Activated T-cell treated with anti-CD3 and anti-CD28 coated beads for 1 hour (primary cell): ENCODE measurements around the gene LPAR3.

ENCODE experiments used
- DNase-seq: peaks from one replicate; pipeline ENCODE4 v3.0.0-alpha.2; 2020; ENCODE audit warnings: low read depth

The LPAR3 gene

GRCh38 chr1:84855691-84856630 lies 37.0 kb downstream of the LPAR3 start:
- DNase-seq = no peak

- DNase-seq = no peak
Measured at GRCh38 chr1:84855168-84855567, 37.8 kb downstream of the LPAR3 start.

GRCh38 chr1:84853741-84854721 lies 39.0 kb downstream of the LPAR3 start:
- DNase-seq = peak; percentile 11

- DNase-seq = no peak
Measured at GRCh38 chr1:84851839-84852238, 41.2 kb downstream of the LPAR3 start.

DNA sequence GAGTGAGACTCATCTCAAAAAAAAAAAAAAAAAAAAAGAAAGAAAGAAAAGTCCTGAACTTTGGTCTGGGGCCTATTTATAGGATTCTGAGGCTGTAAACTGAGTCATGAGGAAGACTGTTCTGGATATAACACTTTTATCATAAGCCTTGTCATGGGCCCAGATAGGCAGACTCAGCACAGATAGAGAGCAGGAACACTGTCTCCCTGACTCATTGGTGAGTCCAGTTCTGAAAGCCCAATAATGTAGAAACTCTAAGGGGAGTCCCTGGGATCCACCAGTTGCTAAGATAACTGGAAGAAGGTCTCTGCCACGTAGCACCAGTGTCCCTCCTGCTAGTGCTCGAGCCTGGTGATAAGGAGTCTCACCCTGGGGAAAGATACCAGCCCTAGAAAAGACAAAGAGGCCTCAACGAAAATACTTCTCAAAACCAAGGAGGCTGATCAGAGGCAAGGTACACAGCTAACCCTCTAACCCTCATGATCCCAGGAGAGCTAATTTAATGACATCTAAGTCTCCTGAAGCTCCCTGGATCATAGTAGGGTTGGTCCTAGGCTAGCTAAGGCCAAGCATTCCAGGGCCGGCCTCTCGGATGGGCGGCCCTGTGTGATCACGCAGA lies 43.5 kb downstream of the LPAR3 start:
- DNase-seq = no peak

DNA sequence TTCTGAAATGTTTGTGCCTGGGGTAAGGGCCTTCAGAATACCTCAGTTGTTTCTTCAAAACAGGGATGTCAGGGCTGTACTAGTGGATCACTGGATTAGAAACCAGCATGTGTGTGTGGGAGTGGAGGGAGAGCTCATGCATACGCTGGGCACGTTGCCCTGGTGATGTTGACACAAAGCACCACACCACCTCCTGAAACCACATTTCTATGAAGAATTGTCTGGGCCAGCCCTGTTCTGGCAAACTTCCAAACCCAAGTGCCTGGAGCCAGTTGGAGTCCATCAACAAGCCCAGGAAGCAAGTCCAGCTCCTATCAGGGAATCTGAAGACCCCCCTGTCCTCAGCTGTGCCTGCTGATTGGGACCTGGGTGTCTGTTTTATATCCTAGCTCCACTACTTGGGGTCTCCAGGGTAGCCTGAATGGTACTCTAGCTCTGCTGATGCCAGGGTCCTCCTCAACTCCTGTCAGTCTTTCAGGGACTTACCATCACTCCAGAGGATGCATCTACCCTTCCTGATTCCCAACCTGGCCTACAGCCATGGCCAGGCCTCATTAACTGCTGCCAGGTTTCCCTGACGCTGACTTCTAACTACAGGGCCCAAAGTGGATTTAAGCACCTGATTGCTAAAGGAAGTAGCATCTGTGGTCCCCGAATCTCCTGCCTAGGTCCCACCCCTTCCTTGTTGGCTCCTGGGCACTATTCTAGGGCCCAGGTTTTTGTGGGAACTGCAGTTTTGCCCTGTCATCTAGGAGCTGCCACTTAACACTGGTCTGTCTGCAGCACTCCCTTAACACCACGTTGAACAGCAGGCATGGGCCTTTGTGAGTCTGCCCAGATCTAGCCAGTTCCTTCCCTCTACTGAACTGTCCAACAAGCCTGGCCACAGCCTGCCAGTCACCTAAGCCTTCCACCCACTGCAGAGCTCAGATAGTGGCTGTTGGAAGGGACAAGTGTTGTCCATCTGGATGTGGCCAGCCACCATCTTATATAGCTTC lies 45.5 kb downstream of the LPAR3 start:
- DNase-seq = no peak

DNA sequence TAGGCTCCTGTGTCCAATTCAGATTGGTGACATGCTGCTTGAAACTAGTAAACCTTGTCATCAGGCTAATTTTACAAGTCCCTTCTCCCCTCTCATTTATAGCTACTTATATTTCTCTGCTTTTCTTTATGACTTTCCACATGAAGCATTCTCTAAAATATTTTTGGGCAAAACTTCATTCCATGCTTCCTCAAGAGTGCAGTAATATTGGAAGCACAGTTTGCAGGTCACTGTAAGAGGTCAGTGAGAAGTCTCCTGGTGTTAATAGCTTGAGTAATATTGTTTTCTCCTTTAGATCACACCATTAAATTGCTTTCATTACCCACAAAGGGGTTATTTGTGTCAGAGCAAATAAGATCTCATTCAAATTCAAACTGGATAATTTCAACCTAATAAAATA lies 46.6 kb downstream of the LPAR3 start:
- DNase-seq = no peak

DNA sequence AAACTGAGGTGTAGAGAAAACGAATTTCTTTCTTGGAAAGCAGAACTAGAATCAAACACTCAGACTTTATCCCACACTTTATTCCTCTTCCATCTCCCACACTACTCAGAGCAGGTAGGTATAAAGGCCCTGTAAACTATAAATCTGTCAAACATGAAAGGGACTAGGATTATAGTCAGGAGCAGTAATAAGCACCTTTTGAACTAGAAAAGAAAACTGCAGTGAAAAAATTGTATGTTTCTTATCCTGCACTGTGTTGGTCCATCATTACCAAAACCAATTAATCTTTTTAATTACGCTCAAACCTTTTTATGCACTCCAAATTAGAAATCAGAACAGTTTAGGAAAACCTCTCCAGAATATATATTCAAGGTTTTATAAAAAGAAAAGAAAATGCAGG lies 47.6 kb downstream of the LPAR3 start:
- DNase-seq = no peak

- no peak for DNase-seq
Measured at GRCh38 chr1:84844094-84844493, 48.9 kb downstream of the LPAR3 start.

- no peak for DNase-seq
Measured at GRCh38 chr1:84842748-84843231, 50.2 kb downstream of the LPAR3 start.

DNA sequence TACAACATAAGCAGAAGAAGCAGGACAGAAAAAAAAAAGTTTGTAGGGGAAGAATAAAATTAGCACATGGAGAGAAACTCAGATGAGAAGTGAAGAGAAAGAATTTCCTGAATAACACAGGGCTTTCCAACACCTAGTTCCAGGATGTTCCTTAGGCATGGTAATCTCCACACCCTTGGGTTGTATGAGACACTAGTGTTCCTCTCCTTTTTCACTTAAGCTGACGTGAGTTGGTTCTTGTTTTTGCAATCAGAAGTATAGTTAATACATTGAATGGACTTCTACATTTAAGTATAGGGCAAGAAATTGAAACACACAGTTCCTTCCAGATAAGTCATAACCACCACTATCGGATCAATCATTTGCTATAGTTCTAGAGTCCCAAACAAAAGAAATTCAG lies 51.0 kb downstream of the LPAR3 start:
- DNase-seq = no peak

GRCh38 chr1:84840346-84840745 lies 52.7 kb downstream of the LPAR3 start:
- no peak for DNase-seq

- no peak for DNase-seq
Measured at GRCh38 chr1:84839544-84839943, 53.5 kb downstream of the LPAR3 start.

GRCh38 chr1:84836145-84836544 lies 56.9 kb downstream of the LPAR3 start:
- DNase-seq = no peak

- no peak for DNase-seq
Measured at GRCh38 chr1:84835169-84835568, 57.8 kb downstream of the LPAR3 start.

- DNase-seq = no peak
Measured at GRCh38 chr1:84834419-84835064, 58.5 kb downstream of the LPAR3 start.

DNA sequence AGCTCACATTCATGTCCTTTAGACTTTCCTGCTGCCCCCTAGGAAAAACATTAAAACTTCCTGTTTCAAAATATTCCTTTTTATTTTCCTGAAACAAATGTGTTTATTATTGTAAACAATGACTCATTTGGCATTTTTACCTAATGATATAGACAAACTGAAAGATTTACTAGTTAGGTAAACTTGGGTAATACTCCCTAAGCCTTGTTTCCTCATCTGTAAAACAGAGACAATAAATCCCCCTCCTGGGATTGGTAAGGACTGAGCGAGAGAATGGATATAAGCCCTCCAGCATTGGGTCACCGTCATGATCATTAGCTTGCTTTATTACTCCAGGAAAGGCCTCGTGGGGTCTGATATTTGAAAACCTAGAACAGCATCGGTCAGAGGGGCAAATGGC lies 59.8 kb downstream of the LPAR3 start:
- DNase-seq = no peak

DNA sequence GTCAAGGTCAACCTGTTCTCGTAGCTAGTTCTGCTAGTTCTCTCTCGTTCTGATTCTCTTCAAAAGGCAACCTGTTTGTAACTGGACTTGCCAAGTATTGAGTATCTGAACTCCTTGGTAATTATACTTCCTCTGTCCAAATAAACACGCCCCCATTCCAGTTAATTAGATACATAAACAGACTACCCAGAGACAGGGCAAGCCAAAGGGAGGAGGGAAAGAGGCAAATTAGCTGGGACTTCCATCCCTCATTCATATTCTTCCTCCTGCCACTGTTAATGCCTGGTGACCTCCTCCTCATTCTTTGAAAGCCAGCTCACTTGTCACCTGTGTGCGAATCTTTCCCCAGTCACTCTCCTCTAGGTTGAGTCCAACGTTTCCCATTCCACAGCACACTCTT lies 62.9 kb downstream of the LPAR3 start:
- DNase-seq = no peak

DNA sequence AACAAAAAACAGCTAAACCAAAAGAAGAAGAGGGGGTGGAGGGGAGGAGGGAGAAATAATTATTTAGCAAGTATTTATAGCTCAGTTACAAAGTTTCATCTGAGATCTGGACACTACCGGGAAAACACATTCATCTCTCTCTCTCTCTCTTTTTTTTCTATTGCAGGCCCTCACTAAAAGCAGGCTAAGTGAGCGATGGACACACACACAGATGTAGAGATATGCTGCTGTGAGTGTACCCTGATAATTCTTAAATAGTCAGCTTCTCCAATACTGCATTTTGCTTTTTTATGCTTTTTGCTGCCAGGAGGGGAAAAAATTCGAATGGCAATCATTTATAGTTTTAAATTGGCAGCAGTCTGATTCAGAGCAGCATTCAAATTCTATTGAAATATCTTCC lies 65.0 kb downstream of the LPAR3 start:
- DNase-seq = no peak

GRCh38 chr1:84827555-84827954 lies 65.5 kb downstream of the LPAR3 start:
- DNase-seq = no peak
